ENCODE results near the gene VN1R4.
"Not testable (repeated sequence)": the region's sequence is repeated elsewhere in the genome, so short reads cannot be mapped to it uniquely, and the experiment has no call there.

Gene VN1R4, protein sequence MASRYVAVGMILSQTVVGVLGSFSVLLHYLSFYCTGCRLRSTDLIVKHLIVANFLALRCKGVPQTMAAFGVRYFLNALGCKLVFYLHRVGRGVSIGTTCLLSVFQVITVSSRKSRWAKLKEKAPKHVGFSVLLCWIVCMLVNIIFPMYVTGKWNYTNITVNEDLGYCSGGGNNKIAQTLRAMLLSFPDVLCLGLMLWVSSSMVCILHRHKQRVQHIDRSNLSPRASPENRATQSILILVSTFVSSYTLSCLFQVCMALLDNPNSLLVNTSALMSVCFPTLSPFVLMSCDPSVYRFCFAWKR
- total RNA-seq = 0 reads per million in 3 donors

DNA sequence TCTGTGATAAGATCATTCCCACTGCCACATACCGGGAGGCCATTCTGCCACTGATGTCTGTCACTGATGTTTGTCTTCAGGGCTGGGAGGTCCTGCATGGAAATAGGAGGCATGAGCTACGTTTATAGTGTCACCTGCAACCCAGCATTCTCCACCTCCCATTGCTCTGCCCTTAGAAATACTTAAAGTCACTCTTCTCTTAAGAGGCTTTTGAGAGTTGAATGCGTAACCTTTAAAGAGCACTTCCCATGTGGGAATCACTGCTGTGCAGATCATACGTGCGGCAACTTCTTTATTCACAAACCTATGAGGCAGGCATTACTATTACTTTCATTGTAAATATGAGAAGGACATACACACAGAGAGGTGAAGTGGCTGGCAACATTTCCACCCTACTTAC, at the start of gene VN1R4:
Gene VN1R4 (minus strand): TSS at position 101 of the 400 bp plus-strand sequence. CDS start 58 bp downstream, at position 43.
- not testable (repeated sequence) for DNase-seq; H3K36me3 ChIP-seq (ENCODE audit: control insufficient read depth, insufficient read depth, low read length); H3K4me3 ChIP-seq (ENCODE audit: insufficient read depth, low read depth, low read length, poor library complexity, severe bottlenecking); H3K27ac ChIP-seq (ENCODE audit: insufficient read depth, low read length, poor library complexity, severe bottlenecking); H3K9me3 ChIP-seq (ENCODE audit: control insufficient read depth, low read length); H3K27me3 ChIP-seq (replicated peaks; ENCODE audit: control insufficient read depth, insufficient read depth, low read length, poor library complexity, severe bottlenecking); H3K4me1 ChIP-seq (ENCODE audit: control insufficient read depth, insufficient read depth, low read length, poor library complexity, severe bottlenecking)

- H3K9me3 ChIP-seq (ENCODE audit: control insufficient read depth, low read length) = no peaks in the 10 kb centered on the region
- no peak overlapping the region for H3K27ac ChIP-seq (ENCODE audit: insufficient read depth, low read length, poor library complexity, severe bottlenecking)
- no peak for DNase-seq
- H3K4me3 ChIP-seq (ENCODE audit: insufficient read depth, low read depth, low read length, poor library complexity, severe bottlenecking) = no peak overlapping the region
- no peaks in the 10 kb centered on the region for H3K27me3 ChIP-seq (replicated peaks; ENCODE audit: control insufficient read depth, insufficient read depth, low read length, poor library complexity, severe bottlenecking)
- no peaks in the 10 kb centered on the region for H3K4me1 ChIP-seq (ENCODE audit: control insufficient read depth, insufficient read depth, low read length, poor library complexity, severe bottlenecking)
- H3K36me3 ChIP-seq (ENCODE audit: control insufficient read depth, insufficient read depth, low read length) = no peaks in the 10 kb centered on the region
These were observed 44.4 kb upstream of the VN1R4 start for GRCh38 chr19:53311897-53312296.

- H3K9me3 ChIP-seq (ENCODE audit: control insufficient read depth, low read length) = no peaks in the 10 kb centered on the region
- no peaks in the 10 kb centered on the region for H3K4me1 ChIP-seq (ENCODE audit: control insufficient read depth, insufficient read depth, low read length, poor library complexity, severe bottlenecking)
- no peak for DNase-seq
These were observed 43.5 kb upstream of the VN1R4 start for GRCh38 chr19:53311044-53311443.

GRCh38 chr19:53308339-53308811, 40.9 kb upstream of the VN1R4 start:
- no peaks in the 10 kb centered on the region for H3K9me3 ChIP-seq (ENCODE audit: control insufficient read depth, low read length)
- H3K27me3 ChIP-seq (replicated peaks; ENCODE audit: control insufficient read depth, insufficient read depth, low read length, poor library complexity, severe bottlenecking) = no peaks in the 10 kb centered on the region
- DNase-seq = no peak
- no peaks in the 10 kb centered on the region for H3K4me1 ChIP-seq (ENCODE audit: control insufficient read depth, insufficient read depth, low read length, poor library complexity, severe bottlenecking)
- H3K27ac ChIP-seq (ENCODE audit: insufficient read depth, low read length, poor library complexity, severe bottlenecking) = no peak overlapping the region
- no peak overlapping the region for H3K4me3 ChIP-seq (ENCODE audit: insufficient read depth, low read depth, low read length, poor library complexity, severe bottlenecking)
- no peaks in the 10 kb centered on the region for H3K36me3 ChIP-seq (ENCODE audit: control insufficient read depth, insufficient read depth, low read length)

More at GRCh38 chr19:53311044-53311443, 43.5 kb upstream of the VN1R4 start:
- no peaks in the 10 kb centered on the region for H3K27me3 ChIP-seq (replicated peaks; ENCODE audit: control insufficient read depth, insufficient read depth, low read length, poor library complexity, severe bottlenecking)
- no peak overlapping the region for H3K27ac ChIP-seq (ENCODE audit: insufficient read depth, low read length, poor library complexity, severe bottlenecking)
- no peaks in the 10 kb centered on the region for H3K36me3 ChIP-seq (ENCODE audit: control insufficient read depth, insufficient read depth, low read length)
- H3K4me3 ChIP-seq (ENCODE audit: insufficient read depth, low read depth, low read length, poor library complexity, severe bottlenecking) = no peak overlapping the region

- not testable (repeated sequence) for H3K9me3 ChIP-seq (ENCODE audit: control insufficient read depth, low read length)
These were observed 33.8 kb upstream of the VN1R4 start for GRCh38 chr19:53301341-53301740.

DNA sequence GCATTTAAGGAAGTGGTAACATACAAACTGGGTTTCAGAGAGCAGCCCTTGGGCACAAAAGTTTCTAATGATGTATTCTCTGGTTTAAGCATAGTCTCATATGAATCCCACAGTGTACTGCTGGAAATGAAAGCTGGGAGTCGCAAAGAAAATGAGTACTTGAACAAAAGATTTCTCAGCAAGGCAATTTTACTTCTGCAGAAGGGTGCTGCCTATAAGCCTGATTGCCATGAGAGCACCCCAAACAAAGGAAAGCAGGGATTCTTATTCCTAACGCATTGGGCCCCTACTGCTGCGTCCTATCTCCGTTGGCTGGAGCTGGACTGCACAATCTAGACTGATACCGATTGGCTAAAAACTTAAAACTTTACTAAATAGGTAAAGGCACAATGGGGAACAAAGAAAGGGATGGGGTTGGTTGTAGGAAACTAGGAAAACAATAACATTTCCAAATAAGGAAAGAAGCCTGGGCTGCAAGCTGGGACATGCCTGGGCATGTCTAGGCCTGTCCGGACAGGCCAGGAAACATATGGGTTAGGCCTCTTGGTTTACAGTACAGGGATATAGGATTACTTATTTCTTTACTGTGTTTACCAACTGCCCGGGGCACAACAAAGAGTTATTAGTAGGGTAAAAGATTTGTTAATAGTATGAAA, 27.4 kb upstream of the VN1R4 start:
- Histone ChIP-seq H3K4me3 (ENCODE audit: insufficient read depth, low read depth, low read length, poor library complexity, severe bottlenecking) (no peak overlapping the region), H3K36me3 (ENCODE audit: control insufficient read depth, insufficient read depth, low read length) (no peaks in the 10 kb centered on the region), H3K27ac (ENCODE audit: insufficient read depth, low read length, poor library complexity, severe bottlenecking) (no peak overlapping the region), H3K27me3 (replicated peaks; ENCODE audit: control insufficient read depth, insufficient read depth, low read length, poor library complexity, severe bottlenecking) (no peaks in the 10 kb centered on the region), H3K9me3 (ENCODE audit: control insufficient read depth, low read length) (peaks cover 4% of the 10 kb centered on the region), H3K4me1 (ENCODE audit: control insufficient read depth, insufficient read depth, low read length, poor library complexity, severe bottlenecking) (no peaks in the 10 kb centered on the region)
- DNase-seq = no peak

More at GRCh38 chr19:53301341-53301740, 33.8 kb upstream of the VN1R4 start:
- not testable (repeated sequence) for H3K4me1 ChIP-seq (ENCODE audit: control insufficient read depth, insufficient read depth, low read length, poor library complexity, severe bottlenecking); H3K27me3 ChIP-seq (replicated peaks; ENCODE audit: control insufficient read depth, insufficient read depth, low read length, poor library complexity, severe bottlenecking); DNase-seq; H3K4me3 ChIP-seq (ENCODE audit: insufficient read depth, low read depth, low read length, poor library complexity, severe bottlenecking); H3K27ac ChIP-seq (ENCODE audit: insufficient read depth, low read length, poor library complexity, severe bottlenecking); H3K36me3 ChIP-seq (ENCODE audit: control insufficient read depth, insufficient read depth, low read length)

DNA sequence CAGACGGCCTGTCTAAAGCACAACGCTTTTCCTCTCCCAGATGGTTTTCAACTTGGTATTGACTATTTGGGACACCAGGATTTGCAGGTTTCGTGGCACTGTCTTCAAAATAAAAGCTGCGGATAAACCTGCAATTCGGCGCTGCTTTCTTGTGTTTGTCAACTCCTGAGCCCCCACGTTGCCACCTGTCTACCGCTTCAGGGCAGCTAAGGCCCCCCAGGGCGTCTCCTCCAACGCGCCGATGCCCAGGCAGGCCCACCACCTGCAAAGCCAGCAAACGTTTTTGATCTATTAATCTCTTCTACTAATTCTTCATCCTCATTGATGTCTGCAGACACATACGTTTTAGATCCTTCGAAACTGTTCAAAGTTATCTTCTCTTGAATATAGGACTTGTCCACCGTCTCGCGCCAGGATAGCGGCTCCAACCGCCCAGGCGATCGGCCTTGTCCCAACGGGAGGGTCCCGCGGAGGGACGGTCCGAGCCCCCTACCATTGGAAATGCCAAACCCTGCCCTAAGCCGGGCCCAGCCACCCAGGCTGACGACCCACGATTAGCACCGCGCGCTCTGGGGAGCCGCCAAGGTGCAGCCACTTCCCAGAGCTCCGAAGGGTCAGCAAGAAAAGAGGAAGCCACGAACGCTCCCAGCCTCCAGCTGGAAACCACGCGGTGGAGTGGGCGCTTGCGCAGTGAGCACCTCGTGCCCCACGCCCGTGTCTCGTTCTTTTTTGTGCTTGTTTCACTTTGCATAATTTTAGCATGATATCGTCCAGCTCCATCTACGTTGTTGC, 23.4 kb upstream of the VN1R4 start:
- H3K4me3 ChIP-seq (ENCODE audit: insufficient read depth, low read depth, low read length, poor library complexity, severe bottlenecking) = no peak overlapping the region
- H3K4me1 ChIP-seq (ENCODE audit: control insufficient read depth, insufficient read depth, low read length, poor library complexity, severe bottlenecking) = no peaks in the 10 kb centered on the region
- no peaks in the 10 kb centered on the region for H3K36me3 ChIP-seq (ENCODE audit: control insufficient read depth, insufficient read depth, low read length)
- no peaks in the 10 kb centered on the region for H3K27me3 ChIP-seq (replicated peaks; ENCODE audit: control insufficient read depth, insufficient read depth, low read length, poor library complexity, severe bottlenecking)
- H3K9me3 ChIP-seq (ENCODE audit: control insufficient read depth, low read length) = peaks cover 4% of the 10 kb centered on the region
- no peak overlapping the region for H3K27ac ChIP-seq (ENCODE audit: insufficient read depth, low read length, poor library complexity, severe bottlenecking)
- DNase-seq = no peak

DNA sequence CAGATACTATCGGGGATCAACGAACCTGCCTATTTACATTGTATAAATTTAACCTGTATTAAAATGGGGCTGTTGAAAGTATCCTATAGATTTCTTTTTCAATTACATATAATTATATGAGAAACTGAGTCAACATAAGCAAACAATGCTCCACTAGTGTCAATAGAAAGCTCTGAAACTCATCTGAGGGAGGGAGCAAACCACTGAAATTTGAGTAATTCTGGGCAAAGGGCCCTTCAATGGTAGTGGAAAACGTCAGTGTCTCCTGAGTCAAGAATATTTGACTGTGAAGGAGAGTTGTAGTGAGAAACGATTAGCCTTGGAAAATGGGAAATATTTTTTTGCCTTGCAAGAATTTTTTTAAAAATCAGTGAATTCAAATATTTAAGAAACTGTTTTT, 17.6 kb upstream of the VN1R4 start:
- no peak for DNase-seq
- no peaks in the 10 kb centered on the region for H3K27me3 ChIP-seq (replicated peaks; ENCODE audit: control insufficient read depth, insufficient read depth, low read length, poor library complexity, severe bottlenecking)
- no peaks in the 10 kb centered on the region for H3K4me1 ChIP-seq (ENCODE audit: control insufficient read depth, insufficient read depth, low read length, poor library complexity, severe bottlenecking)
- H3K36me3 ChIP-seq (ENCODE audit: control insufficient read depth, insufficient read depth, low read length) = no peaks in the 10 kb centered on the region
- H3K9me3 ChIP-seq (ENCODE audit: control insufficient read depth, low read length) = no peaks in the 10 kb centered on the region
- H3K4me3 ChIP-seq (ENCODE audit: insufficient read depth, low read depth, low read length, poor library complexity, severe bottlenecking) = no peak overlapping the region
- H3K27ac ChIP-seq (ENCODE audit: insufficient read depth, low read length, poor library complexity, severe bottlenecking) = no peak overlapping the region

GRCh38 chr19:53281947-53282346, 14.4 kb upstream of the VN1R4 start:
- not testable (repeated sequence) for H3K27ac ChIP-seq (ENCODE audit: insufficient read depth, low read length, poor library complexity, severe bottlenecking); H3K27me3 ChIP-seq (replicated peaks; ENCODE audit: control insufficient read depth, insufficient read depth, low read length, poor library complexity, severe bottlenecking); DNase-seq; H3K4me1 ChIP-seq (ENCODE audit: control insufficient read depth, insufficient read depth, low read length, poor library complexity, severe bottlenecking); H3K36me3 ChIP-seq (ENCODE audit: control insufficient read depth, insufficient read depth, low read length); H3K4me3 ChIP-seq (ENCODE audit: insufficient read depth, low read depth, low read length, poor library complexity, severe bottlenecking); H3K9me3 ChIP-seq (ENCODE audit: control insufficient read depth, low read length)

DNA sequence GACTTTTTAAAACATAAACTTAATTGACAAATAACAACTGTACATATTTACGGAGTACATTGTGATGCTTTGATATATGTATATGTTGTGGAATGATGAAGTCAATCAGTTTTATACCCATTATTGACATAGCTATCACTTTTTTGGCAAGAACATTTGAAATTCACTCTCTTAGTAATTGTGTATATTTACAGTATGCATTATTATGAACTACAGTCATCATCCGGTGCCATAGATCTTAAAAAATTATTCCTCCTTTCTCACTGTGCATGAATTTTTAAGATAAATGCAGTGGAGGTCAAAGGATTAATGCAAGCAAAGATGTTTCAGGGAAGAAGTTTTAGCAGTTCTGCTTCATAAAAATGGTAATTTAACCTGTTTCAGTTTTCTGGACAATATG, 8.0 kb upstream of the VN1R4 start:
- no peaks in the 10 kb centered on the region for H3K4me1 ChIP-seq (ENCODE audit: control insufficient read depth, insufficient read depth, low read length, poor library complexity, severe bottlenecking)
- no peaks in the 10 kb centered on the region for H3K27me3 ChIP-seq (replicated peaks; ENCODE audit: control insufficient read depth, insufficient read depth, low read length, poor library complexity, severe bottlenecking)
- no peaks in the 10 kb centered on the region for H3K36me3 ChIP-seq (ENCODE audit: control insufficient read depth, insufficient read depth, low read length)
- no peak overlapping the region for H3K27ac ChIP-seq (ENCODE audit: insufficient read depth, low read length, poor library complexity, severe bottlenecking)
- DNase-seq = no peak
- no peak overlapping the region for H3K4me3 ChIP-seq (ENCODE audit: insufficient read depth, low read depth, low read length, poor library complexity, severe bottlenecking)
- H3K9me3 ChIP-seq (ENCODE audit: control insufficient read depth, low read length) = no peaks in the 10 kb centered on the region

Measured in effector memory CD4-positive, alpha-beta T cell (primary cell).